ENCODE measurements around the gene TTF2.
A peak's percentile ranks its signal among the peaks of the same experiment; 100 is the strongest.

TTF2 gene

DNA sequence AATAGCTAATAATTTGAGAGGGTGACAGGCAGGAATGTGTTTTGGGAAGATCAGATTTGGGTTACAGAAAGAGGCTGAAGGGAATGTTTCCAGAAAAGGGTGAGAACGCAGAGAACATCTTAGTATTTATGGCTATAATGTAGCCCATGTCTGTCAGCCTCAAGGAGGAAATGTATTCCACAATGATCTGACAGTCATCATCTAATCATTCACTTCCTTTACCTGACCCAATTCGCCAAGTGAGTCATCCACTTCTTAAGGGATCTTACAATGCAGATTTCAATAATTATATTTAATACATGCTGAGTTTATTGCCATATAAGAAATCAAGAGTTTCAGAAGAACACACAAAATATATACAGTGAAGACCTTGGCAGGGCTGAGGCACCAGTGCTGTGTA is 50.6 kb downstream of the TTF2 start:
- Histone ChIP-seq H3K4me1 (ENCODE audit: insufficient read depth, low read length) (no peaks in the 10 kb centered on the region), H3K4me2 (ENCODE audit: insufficient read depth, low read length) (no peak overlapping the region), H3K79me2 (ENCODE audit: insufficient read depth, low read length) (no peaks in the 10 kb centered on the region), H2AFZ (ENCODE audit: low read depth, low read length) (no peak overlapping the region), H3K27me3 (ENCODE audit: insufficient read depth, low read length, poor library complexity) (no peaks in the 10 kb centered on the region), H3K9me3 (ENCODE audit: insufficient read depth, low read length, severe bottlenecking) (no peaks in the 10 kb centered on the region), H3K4me3 (ENCODE audit: low read depth in 1 of 2, low read length in 2 of 2) (no peak overlapping the region), H3K27ac (ENCODE audit: low read length) (no peak overlapping the region), H3K9ac (ENCODE audit: low read depth, low read length) (no peak overlapping the region), H3K36me3 (ENCODE audit: insufficient read depth, low read length) (no peaks in the 10 kb centered on the region), H4K20me1 (ENCODE audit: insufficient read depth, low read length) (no peaks in the 10 kb centered on the region)
- DNase-seq = no peak
- ATAC-seq (ENCODE audit: insufficient read depth, low read depth) = no peak
- TF ChIP-seq EZH2 (IDR thresholded peaks at IDR 0.05; ENCODE audit: borderline replicate concordance, low read depth, low read length, severe bottlenecking) (no peak), CTCF (IDR thresholded peaks at IDR 0.05; ENCODE audit: borderline replicate concordance, extremely low read depth, low read length, poor library complexity, severe bottlenecking) (no peak)

DNA sequence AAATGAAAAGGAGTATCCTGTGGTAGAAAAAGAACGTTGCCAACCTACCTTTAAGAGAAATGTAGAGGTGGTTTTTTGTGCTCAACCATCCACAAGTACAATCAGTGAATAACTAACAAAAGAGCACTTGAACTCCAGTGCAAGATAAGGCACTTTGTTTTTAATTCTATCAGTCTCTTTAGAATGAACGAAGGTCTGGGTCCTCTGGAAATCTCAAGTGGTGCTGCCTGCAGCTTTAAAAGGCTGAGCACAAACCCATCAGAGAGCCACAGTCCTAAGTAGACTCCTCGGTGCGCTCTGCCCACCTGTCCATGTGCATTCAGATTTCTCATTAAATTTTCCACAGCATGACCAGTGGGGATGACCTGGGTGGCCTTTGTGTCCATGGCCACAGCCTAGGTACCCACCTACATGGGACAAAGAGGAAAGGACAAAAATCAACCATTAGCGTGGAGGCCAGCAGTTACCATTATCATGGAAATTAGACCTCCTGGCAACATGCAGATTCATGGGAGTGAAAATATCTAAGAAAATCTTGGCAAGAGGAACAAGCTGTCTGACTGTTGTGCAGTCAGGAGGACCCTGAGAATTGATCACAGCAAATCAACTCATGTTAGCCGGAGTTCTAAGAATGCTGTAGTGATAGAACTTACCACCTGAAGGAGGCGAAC is 52.1 kb downstream of the TTF2 start:
- Histone ChIP-seq H3K36me3 (ENCODE audit: insufficient read depth, low read length) (no peaks in the 10 kb centered on the region), H3K27ac (ENCODE audit: low read length) (no peak overlapping the region), H2AFZ (ENCODE audit: low read depth, low read length) (no peak overlapping the region), H3K4me2 (ENCODE audit: insufficient read depth, low read length) (no peak overlapping the region), H3K9ac (ENCODE audit: low read depth, low read length) (no peak overlapping the region), H3K79me2 (ENCODE audit: insufficient read depth, low read length) (no peaks in the 10 kb centered on the region), H3K4me1 (ENCODE audit: insufficient read depth, low read length) (no peaks in the 10 kb centered on the region), H3K4me3 (ENCODE audit: low read depth in 1 of 2, low read length in 2 of 2) (no peak overlapping the region), H3K27me3 (ENCODE audit: insufficient read depth, low read length, poor library complexity) (no peaks in the 10 kb centered on the region), H3K9me3 (ENCODE audit: insufficient read depth, low read length, severe bottlenecking) (no peaks in the 10 kb centered on the region), H4K20me1 (ENCODE audit: insufficient read depth, low read length) (no peaks in the 10 kb centered on the region)
- TF ChIP-seq EZH2 (IDR thresholded peaks at IDR 0.05; ENCODE audit: borderline replicate concordance, low read depth, low read length, severe bottlenecking) = no peak
- TF ChIP-seq CTCF (IDR thresholded peaks at IDR 0.05; ENCODE audit: borderline replicate concordance, extremely low read depth, low read length, poor library complexity, severe bottlenecking) = no peak
- DNase-seq (no peak), ATAC-seq (ENCODE audit: insufficient read depth, low read depth) (no peak)

DNA sequence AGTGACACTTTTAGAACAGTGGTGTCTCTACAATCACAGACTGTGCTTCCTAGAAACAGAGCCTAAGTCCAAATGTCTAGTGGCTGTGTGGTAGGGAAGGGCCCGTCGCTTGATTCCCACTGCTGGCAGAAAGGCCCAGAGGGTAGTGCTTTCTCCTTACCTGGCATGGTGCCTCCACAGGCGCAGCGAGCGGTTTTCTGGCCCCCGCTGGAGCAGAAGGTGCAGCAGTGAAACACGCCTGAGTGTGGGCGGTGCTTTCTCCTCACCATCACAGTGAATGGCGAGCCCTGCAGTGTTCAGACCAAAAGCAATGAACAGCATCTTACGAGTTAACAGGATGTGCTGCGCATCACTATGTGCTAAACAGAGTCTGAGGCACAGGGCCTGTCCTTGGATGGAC is 53.1 kb downstream of the TTF2 start:
- no peak overlapping the region for H3K4me2 ChIP-seq (ENCODE audit: insufficient read depth, low read length)
- H3K9me3 ChIP-seq (ENCODE audit: insufficient read depth, low read length, severe bottlenecking) = no peaks in the 10 kb centered on the region
- no peaks in the 10 kb centered on the region for H4K20me1 ChIP-seq (ENCODE audit: insufficient read depth, low read length)
- H3K79me2 ChIP-seq (ENCODE audit: insufficient read depth, low read length) = no peaks in the 10 kb centered on the region
- 0 out of 3 replicates have a peak, but pooled peaks have one; percentile 13 for ATAC-seq (ENCODE audit: insufficient read depth, low read depth)
- no peaks in the 10 kb centered on the region for H3K36me3 ChIP-seq (ENCODE audit: insufficient read depth, low read length)
- H3K27me3 ChIP-seq (ENCODE audit: insufficient read depth, low read length, poor library complexity) = no peaks in the 10 kb centered on the region
- no peak overlapping the region for H3K4me3 ChIP-seq (ENCODE audit: low read depth in 1 of 2, low read length in 2 of 2)
- H3K27ac ChIP-seq (ENCODE audit: low read length) = no peak overlapping the region
- no peak overlapping the region for H3K9ac ChIP-seq (ENCODE audit: low read depth, low read length)
- TF ChIP-seq EZH2 (IDR thresholded peaks at IDR 0.05; ENCODE audit: borderline replicate concordance, low read depth, low read length, severe bottlenecking) = no peak
- TF ChIP-seq CTCF (IDR thresholded peaks at IDR 0.05; ENCODE audit: borderline replicate concordance, extremely low read depth, low read length, poor library complexity, severe bottlenecking) = no peak
- no peaks in the 10 kb centered on the region for H3K4me1 ChIP-seq (ENCODE audit: insufficient read depth, low read length)
- H2AFZ ChIP-seq (ENCODE audit: low read depth, low read length) = no peak overlapping the region
- DNase-seq = no peak

All from DND-41 (cell line).